GM19043 (cell line): ENCODE measurements around the gene DBP.
"Not testable (repeated sequence)": the region's sequence is repeated elsewhere in the genome, so short reads cannot be mapped to it uniquely, and the experiment has no call there.

Source experiments
- ATAC-seq: cut with Tn5 transposase; IDR thresholded peaks from one replicate; pipeline ENCODE4 v1.9.1; 2021; ENCODE audit warnings: low read depth; ENCODE audit not compliant: unreplicated experiment

DBP gene

DNA sequence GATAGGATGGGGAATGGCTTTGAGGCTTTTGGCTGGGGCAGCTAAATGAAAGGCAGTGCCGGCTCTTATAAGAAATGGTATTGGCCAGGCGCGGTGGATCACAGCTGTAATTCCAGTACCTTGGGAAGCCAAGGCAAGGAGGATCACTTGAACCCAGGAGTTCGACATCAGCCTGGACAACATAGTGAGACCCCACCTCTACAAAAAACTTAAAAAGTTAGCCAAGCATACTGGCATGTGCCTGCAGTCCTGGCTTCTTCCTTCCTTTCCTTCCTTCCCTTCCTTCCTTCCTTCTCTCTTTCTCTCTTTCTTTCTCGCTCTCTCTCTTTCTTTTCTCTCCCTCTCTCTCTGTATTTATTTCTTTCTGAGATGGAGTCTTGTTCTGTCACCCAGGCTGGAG lies 5.7 kb upstream of the DBP start:
- no peak for ATAC-seq

- ATAC-seq = no peak
These were observed 4.7 kb upstream of the DBP start for GRCh38 chr19:48641850-48642249.

DNA sequence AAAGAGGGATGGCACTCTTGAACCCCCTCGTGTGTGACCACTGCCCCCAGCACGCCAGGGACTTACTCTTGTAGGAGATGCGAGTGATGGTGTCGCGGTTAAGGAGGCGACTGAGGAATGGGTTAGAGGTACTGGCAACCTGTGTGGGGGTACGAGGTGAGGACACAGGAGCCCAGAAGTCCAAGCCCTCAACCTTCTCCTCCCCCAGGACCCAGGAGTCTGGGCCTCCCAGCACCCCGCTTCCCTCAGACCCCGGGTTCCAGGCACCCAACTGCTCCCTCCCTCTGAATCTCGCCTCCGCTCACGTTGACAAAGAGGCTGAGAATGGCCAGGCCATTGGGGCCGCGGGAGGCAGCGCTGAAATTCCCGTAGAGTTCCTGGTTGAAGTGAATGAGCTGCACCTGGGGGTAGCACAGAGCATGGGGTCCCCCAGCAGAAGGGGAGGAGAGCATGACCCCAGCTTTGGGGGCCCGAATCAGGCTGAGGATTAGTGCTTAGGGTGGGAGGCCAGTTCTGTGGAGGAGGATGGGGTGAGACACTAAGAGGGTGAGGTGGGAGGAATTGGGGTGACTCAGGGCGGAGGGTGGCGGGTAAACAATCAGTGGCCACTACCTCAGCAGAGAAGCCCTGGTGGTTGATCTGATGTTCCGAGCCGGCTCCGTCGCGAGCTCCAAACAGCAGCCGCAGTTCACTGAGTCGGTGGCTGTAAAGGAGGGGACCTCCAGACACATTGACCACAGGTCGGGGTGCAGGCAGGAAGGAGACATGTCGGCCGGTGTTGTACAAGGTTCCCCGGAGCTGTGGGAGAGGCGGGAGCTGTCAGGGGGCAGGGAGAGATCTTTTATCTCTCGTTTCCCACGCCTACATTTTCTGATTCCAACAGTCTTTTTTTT lies 2.5 kb upstream of the DBP start:
- no peak for ATAC-seq

GRCh38 chr19:48638831-48639381 lies 1.7 kb upstream of the DBP start:
- ATAC-seq = no peak

- ATAC-seq = peak; percentile 12
These were observed 1.0 kb upstream of the DBP start for GRCh38 chr19:48637948-48638830.

DNA sequence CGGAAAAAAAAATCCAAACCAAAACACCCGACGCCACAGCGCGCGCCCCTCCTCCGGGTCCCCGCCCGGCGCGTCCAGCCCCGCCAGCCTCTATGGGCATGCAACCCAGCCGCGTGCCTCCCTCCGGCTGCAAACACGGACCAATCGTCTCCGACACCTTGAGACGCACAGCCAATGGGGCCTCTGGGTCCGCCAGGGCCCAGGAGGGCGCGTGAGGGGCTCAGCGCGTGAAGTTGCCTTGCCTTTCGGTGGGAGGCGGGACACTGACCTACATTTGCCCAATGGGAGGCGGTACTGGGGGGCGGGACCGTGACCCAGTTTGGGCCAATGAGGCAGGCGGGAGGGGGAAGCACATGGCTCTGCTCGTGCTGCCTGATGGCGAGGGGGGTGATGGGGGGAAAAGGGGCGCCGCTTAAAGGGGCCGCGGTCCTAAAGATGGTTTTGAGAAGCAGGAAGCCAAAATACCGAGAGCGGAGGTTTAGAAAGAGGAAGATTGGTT lies 319 bp upstream of the DBP start:
- peak; percentile 66 for ATAC-seq

- no peak for ATAC-seq
These were observed 967 bp downstream of the DBP start for GRCh38 chr19:48635966-48636858.

DNA sequence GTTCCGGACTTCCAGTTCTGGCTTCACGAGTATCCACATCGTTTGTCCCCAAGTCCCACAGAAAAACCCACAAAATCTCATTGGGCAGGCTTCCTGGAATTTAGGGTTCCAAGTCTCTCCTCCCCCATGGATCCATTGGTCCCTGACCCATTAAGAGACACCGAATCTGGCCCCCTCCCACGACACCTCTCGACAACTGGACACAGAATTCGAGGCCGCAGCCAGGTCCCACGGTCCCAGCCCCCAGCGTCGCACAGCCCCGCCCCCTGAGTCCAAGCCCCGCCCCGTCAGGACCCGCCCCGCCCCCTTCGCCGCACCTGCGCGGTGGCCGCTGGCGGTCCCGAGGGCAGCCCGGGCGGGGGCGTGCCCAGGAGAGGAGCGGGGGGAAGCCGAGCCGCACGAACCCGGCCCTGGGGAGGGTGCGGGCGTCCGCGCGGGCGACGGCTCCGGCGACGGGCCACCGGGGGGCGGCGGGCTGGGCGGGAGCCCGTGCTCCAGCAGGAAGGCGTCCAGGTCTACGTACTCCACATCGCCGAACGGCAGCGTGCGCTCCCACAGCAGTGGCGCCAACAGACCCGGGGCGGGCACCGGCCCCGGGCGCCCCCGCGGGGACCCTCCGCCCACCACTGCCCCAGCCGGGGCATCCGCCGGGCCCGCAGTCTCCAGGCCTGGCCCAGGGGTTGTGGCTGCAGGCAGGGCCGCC lies 1.8 kb downstream of the DBP start:
- no peak for ATAC-seq

GRCh38 chr19:48634424-48635262 lies 2.5 kb downstream of the DBP start:
- no peak for ATAC-seq

DNA sequence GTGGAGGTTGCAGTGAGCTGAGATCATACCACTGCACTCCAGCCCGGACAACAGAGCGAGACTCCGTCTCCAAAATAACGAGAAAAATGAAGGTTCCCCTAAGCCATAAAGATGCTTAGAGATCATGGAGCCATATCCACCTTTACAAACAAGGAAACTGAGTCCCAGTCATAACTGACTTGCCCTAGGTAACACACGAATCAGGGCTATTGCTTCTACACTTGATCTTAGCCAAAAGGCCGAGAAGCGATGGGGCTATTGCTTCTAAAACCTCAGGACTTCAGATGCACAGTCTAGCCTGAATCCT lies 3.2 kb downstream of the DBP start:
- ATAC-seq = no peak

- ATAC-seq = no peak
These were observed 3.8 kb downstream of the DBP start for GRCh38 chr19:48633148-48634035.

DNA sequence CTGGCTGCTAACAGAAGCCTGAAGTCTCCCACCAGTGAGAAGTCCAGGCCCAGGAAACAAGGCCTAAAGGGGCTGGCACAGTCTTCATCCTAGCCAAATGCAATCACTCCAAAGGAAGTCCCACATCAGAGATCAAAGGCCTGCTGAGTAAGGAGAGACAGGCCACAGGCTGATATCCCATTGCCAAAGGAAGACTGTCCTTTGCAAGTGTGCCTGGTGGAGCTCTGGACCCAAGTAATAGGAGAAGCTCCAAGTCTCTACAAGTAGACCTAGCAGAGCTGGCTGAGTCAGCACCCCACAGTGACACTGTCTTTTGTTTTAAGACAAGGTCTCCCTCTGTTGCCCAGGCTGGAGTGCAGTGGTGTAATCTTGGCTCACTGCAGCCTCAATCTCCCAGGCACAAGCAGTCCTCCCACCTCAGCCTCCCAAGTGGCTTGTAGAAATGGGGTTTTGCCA lies 4.5 kb downstream of the DBP start:
- ATAC-seq = no peak

GRCh38 chr19:48632286-48632685 lies 4.9 kb downstream of the DBP start:
- not testable (repeated sequence) for ATAC-seq

DNA sequence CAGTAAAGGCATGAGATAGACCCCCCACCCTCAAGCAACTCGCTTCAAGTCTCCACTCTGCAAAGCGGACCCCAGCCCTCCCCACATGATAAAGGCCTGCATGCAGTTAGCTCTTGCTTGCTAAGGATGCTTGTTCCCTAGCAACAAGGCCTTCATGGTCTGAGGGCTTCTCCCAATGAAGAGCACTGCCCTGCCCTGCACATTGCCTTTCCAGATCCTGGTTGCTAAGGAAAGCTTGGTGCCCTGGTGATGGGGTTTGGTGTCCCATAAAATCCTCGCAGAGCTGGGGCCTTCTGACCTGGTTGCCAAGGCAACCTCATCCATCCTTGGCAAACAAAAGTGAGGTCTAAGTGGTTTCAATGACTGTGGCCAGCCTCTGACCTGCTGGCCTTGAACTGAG lies 6.0 kb downstream of the DBP start:
- ATAC-seq = no peak

- no peak for ATAC-seq
These were observed 6.7 kb downstream of the DBP start for GRCh38 chr19:48630296-48631063.

DNA sequence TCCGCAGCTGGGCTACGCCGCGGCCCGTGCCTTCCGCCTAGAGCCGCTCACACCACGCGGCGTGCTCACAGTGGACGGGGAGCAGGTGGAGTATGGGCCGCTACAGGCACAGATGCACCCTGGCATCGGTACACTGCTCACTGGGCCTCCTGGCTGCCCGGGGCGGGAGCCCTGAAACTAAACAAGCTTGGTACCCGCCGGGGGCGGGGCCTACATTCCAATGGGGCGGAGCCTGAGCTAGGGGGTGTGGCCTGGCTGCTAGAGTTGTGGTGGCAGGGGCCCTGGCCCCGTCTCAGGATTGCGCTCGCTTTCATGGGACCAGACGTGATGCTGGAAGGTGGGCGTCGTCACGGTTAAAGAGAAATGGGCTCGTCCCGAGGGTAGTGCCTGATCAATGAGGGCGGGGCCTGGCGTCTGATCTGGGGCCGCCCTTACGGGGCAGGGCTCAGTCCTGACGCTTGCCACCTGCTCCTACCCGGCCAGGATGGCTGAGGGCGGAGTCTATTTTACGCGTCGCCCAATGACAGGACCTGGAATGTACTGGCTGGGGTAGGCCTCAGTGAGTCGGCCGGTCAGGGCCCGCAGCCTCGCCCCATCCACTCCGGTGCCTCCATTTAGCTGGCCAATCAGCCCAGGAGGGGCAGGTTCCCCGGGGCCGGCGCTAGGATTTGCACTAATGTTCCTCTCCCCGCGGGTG lies 7.4 kb downstream of the DBP start:
- ATAC-seq = no peak

DNA sequence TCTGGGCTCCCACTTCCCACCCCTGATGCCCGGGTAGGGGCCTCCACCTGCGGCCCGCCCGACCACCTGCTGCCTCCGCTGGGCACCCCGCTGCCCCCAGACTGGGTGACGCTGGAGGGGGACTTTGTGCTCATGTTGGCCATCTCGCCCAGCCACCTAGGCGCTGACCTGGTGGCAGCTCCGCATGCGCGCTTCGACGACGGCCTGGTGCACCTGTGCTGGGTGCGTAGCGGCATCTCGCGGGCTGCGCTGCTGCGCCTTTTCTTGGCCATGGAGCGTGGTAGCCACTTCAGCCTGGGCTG lies 7.9 kb downstream of the DBP start:
- ATAC-seq = no peak
